GM19025 (cell line): ENCODE data around the gene PRELP.

Source experiments
- ATAC-seq: cut with Tn5 transposase; IDR thresholded peaks from one replicate; pipeline ENCODE4 v1.9.1; 2021; ENCODE audit warnings: mild to moderate bottlenecking, low read depth, moderate library complexity; ENCODE audit not compliant: unreplicated experiment

The PRELP gene

GRCh38 chr1:203521074-203521794 is 45.6 kb downstream of the PRELP start:
- ATAC-seq = no peak

DNA sequence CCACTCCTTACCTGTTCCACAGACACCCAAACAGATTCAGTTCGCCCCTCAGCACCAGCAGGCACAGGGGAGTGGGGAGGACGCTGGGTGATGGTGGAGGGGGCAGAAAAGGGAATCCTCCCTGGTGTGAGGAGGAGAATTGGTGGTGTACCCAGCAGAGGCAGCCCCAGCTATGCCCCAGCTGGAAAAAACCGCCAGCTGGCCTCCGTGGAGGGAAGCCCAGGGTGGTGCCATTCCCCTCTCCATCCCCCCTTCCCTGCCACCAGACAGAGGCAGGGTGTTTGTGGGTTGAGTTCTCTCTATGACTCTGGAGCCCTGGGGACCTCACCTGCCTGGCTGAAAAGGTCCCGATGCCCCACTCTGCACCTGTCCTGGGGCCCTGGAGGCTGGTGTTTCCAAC is 46.2 kb downstream of the PRELP start:
- no peak for ATAC-seq

- no peak for ATAC-seq
These were observed 46.6 kb downstream of the PRELP start for GRCh38 chr1:203522237-203522636.

DNA sequence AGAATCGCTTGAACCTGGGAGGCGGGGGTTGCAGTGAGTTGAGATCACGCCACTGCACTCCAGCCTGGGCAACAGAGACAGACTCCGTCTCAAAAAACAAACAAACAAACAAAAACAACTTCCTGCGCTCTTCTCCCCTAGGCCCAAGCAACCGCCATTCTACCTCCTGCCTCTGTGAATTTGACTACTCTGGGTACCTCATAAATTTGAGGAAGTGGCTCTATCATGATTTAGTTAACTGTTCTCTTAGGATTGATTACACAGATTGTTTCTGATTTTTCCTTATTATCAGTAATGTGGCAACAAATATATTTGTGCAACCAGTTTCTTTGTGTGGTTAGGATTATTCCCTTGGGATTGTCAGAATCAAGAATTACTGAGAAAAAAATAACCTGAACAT is 48.1 kb downstream of the PRELP start:
- no peak for ATAC-seq

DNA sequence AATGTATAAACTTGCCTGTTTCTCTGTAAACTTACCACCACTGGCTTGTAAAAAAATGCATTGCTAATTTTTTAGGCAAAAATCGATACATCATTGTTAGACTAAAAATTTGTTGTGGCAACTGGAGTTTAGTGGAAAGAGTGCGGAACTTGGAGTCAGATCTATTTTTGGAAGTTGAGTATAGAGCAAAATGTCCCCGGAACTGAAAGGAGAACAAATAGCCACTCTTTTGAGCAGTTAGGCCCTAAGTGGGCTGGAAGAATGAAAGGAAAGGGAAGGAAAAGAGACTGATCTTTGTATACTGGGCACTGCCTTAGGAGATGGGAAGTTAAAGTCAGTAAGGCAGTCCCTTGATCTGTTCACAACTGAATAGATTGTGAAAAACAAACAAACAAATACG is 48.5 kb downstream of the PRELP start:
- ATAC-seq = no peak

DNA sequence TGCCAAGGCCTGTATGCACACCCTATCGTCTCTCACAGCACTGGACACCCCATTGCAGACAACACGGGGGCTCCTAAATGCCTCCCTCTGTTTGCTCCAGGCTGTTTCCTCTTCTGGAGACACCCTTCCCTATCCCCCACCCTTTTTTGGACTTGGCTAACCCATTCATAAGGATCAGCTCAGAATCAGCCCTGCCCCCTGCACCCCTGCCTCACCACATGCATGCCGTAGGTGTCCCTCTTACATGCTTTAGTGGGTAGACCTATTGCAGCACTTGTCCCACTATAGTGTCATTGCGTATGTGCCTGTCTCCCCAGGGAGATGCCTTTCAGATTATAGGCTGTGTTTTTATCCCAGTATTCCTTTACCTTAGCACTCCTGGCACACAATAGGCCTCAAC is 49.2 kb downstream of the PRELP start:
- ATAC-seq = no peak

- no peak for ATAC-seq
These were observed 50.1 kb downstream of the PRELP start for GRCh38 chr1:203525685-203526084.

- ATAC-seq = no peak
These were observed 50.5 kb downstream of the PRELP start for GRCh38 chr1:203526130-203526529.

GRCh38 chr1:203526572-203526971 is 51.0 kb downstream of the PRELP start:
- no peak for ATAC-seq

DNA sequence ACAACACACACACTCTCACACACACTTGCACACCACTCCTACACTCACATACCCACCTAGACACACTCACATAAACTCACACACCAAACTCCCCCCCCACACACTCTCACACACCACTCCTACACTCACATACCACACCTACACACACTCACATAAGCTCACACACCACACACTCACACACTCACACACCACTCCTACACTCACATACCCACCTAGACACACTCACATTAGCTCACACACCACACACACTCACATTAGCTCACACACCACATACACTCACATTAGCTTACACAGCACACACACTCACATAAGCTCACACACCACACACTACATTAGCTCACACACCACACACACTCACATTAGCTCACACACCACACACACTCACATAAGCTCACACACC is 51.4 kb downstream of the PRELP start:
- ATAC-seq = no peak

DNA sequence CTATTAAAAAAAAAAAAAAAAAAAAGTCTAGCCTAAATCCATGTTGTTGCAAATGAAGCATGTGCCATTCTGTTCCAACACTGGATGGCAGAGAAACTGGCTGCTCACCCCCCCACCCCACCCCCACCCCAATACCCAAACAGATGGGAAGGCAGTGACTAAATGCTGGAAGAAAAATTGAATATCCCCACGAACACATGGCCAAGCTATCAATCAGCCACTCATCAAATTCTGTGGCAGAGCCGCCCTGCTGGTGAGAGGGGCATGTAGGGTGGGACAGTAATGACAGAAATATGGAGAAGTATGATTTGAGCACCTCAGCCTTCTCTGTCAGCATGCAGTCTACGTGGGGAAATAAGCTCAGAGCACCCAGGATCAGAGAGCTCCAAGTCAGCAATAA is 52.5 kb downstream of the PRELP start:
- no peak for ATAC-seq

GRCh38 chr1:203528976-203529835 is 53.6 kb downstream of the PRELP start:
- ATAC-seq = no peak

- no peak for ATAC-seq
These were observed 55.5 kb downstream of the PRELP start for GRCh38 chr1:203531063-203531462.

DNA sequence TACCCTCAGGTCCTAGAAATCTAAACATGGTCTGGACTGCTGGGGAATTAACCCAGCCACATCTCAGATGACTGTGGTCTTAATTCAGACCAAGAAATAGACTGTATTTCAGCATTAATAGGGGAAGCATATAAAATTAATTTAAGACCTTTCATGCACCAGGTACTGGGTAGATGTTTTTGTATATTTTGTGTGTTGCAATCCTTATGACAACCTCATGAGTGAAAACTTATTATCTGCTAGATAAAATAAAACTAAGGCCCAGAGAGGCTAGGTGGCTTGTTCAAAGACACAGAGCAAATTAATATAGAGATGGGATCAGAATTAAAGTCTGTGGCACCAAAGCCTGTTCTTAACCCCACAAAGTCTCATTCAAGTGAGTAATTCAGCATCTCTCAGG is 58.4 kb downstream of the PRELP start:
- no peak for ATAC-seq

- no peak for ATAC-seq
These were observed 58.9 kb downstream of the PRELP start for GRCh38 chr1:203534526-203534925.

- ATAC-seq = no peak
These were observed 61.0 kb downstream of the PRELP start for GRCh38 chr1:203536575-203536974.

GRCh38 chr1:203536980-203537455 is 61.4 kb downstream of the PRELP start:
- no peak for ATAC-seq

DNA sequence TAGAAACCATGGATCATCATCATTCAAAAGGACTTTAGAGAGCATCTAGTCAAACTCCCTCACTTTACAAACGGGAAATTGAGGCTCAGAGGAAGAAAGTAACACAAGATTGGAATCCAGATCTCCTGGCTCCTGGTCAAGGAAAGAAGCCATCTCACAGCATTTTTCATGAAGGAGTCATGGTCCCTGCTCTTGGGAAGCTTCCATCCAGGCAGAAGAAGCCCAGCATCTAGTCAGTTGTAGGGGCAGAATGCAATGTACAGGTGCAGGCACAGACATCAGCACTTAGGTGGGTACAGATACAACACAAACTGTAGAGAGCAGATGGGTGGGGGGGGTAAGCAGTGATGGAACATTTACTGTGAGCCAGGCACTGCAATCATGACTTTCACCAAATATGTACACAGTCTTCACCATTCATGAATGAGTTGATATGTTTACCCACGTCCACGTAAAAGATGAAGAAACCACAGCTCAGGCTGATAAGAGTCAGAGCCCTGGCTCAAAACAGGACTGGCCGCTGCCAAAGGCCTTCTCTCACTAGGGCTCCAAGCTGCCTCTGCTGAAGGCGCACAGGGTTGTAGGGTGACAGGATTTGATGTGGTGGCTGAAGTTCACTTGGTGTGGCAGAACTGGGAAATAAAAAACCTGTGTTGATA is 62.3 kb downstream of the PRELP start:
- no peak for ATAC-seq

DNA sequence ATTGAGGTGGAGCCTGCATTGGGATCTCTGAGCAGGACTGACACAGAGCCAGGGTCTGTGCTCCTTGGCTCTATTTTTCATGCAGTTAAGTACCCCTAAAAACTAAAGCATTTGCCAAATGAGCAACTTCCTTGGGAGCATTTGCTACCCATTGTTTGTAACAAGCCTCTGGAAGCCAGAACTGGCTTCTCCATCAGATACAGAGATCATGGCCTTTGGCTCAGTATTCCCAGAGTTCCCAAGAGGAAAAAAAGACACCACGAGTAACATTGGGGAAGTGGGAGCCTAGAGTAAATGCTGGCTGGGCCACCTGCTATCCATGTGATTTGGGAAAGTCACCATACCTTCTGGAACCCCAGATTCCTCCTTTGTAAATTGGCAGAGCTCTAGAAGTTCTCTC is 63.1 kb downstream of the PRELP start:
- no peak for ATAC-seq

DNA sequence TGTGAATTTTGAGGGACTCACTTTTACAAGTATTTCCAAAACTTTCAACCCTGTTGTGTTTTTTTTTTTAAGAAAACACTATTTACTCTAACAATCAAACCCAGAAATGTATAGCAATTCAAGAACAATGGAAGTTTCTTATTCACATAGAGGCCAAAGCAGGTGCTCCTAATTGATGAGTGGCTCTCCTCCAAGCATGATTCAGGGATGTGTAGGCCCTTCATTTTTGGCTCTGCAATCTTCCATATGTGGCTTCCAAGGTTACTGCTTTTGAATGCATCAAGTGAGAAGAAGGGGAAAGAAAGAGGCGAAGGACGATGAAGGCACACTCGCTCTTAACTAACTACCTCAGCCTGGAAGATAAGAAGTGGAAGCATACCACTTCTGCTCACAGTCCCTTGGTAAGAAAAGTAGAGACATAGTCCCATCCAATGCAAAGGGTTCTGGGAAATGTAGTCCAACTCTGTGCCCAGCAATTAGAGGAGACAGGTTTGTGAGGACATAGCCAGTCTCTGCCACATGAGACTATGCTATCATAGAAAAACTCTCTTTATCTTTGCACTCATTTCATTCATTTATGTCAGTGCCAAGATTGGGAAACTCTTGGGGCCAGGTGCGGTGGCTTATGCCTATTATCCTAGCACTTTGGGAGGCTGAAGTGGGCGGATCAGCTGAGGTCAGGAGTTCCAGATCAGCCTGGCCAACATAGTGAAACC is 64.4 kb downstream of the PRELP start:
- ATAC-seq = no peak
